Activated gamma-delta T cell treated with Interleukin-2 at 50 U/mL for 16 hours (primary cell): ENCODE measurements around the gene PATJ.
"Not testable (repeated sequence)": the region's sequence is repeated elsewhere in the genome, so short reads cannot be mapped to it uniquely, and the experiment has no call there.

Experiments
- DNase-seq: peaks from one replicate; pipeline ENCODE4 v3.0.0-alpha.2; 2020

The PATJ gene

GRCh38 chr1:61894296-61894695, 152.0 kb downstream of the PATJ start:
- not testable (repeated sequence) for DNase-seq

DNA sequence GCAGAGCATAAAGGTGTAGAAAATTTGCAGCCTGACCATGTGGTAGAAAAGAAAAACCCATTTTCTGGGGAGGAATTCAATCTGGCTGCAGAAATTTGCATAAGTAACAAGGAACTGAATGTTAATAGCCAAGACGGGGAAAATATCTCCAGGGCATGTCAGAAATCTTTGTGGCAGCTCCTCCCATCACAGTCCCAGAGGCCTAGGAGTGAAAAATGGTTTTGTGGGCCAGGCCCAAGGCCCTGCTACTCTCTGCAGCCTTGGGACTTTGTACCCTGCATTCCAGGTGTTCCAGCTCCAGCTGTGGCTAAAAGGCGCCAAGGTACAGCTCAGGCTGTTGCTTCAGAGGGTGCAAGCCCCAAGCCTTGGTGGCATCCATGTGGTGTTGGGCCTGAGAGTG, 152.9 kb downstream of the PATJ start:
- DNase-seq = no peak

DNA sequence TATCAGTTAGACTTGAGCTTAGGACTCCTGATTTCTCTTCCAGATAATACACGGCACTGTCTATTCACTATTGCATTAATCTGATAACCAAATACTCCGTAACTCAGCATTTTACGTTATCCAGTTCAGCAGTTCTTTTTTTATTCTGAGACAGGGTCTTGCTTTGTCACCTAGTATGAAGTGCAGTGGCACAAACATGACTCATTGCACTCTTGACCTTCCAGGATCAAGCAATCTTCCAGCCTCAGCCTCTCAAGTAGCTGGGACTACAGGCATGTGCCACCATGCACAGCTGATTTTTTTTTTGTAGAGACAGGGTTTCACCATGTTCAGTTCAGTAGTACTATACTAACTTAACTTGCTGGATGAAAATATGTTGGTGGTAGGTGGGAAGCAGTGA, 156.4 kb downstream of the PATJ start:
- no peak for DNase-seq

- DNase-seq = no peak
These were observed 162.1 kb downstream of the PATJ start for GRCh38 chr1:61904354-61904753.

DNA sequence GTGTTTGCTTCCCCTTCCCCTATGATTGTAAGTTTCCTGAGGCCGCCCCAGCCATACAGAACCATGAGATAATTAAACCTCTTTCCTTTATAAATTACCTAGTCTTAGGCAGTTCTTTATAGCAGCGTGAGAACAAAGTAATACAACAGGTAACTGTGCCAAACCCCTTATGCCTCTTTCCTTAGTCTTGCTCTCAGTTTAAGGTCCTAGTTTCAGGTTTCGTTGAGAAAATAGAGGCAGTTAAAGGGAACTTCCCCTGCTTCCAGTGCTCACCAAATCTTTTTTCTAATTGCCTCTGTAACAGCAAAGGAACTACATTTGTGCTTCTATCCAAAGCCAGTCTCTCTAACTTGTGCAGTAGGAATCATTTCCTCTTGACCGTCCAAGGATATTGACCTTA, 164.8 kb downstream of the PATJ start:
- no peak for DNase-seq

DNA sequence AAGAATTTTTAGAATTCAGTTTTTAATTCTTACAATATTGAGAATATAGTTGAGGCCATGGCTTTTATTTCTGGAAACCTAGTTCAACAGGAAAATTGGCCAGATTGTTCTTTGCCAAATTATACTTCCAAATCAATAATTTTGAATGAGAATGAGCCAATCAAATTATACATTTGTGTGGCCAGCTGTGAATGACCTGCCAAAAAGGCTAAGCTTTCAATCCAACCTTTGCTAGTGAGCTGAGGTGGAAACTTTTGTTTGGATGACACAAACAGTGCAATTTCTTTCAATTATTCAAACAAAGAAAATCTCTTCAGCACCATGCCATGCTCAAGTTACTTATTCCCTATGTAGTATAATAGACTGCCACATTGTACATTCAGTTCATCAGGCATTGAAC, 167.8 kb downstream of the PATJ start:
- DNase-seq = no peak

GRCh38 chr1:61914823-61915482, 172.7 kb downstream of the PATJ start:
- no peak for DNase-seq

GRCh38 chr1:61921435-61921834, 179.2 kb downstream of the PATJ start:
- no peak for DNase-seq

DNA sequence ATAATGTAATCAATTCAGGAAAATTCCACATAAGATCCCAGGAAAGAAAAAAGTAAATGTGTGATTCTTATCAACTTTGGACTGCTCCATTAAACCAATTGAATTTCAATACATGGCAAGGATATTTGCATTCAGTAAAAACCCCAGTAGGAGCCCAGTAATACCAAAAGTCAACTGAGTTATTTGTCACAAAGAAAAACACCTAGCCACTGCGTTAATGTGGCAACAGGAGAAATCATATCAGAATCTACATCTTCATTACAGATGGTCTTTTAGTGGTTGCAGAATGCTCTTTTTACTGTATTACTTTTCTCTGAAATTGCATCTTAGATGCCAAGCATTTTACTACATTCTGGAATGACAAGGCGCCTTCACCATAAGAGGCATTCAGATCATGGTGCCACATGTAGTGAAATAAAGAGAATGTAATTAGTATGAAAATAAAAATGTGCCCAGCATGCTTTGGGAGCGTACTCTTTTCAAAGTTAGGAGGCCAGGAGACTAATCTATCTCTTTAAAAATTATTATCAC, 180.7 kb downstream of the PATJ start:
- no peak for DNase-seq

GRCh38 chr1:61925591-61926298, 183.5 kb downstream of the PATJ start:
- no peak for DNase-seq

- no peak for DNase-seq
These were observed 184.3 kb downstream of the PATJ start for GRCh38 chr1:61926597-61926996.

DNA sequence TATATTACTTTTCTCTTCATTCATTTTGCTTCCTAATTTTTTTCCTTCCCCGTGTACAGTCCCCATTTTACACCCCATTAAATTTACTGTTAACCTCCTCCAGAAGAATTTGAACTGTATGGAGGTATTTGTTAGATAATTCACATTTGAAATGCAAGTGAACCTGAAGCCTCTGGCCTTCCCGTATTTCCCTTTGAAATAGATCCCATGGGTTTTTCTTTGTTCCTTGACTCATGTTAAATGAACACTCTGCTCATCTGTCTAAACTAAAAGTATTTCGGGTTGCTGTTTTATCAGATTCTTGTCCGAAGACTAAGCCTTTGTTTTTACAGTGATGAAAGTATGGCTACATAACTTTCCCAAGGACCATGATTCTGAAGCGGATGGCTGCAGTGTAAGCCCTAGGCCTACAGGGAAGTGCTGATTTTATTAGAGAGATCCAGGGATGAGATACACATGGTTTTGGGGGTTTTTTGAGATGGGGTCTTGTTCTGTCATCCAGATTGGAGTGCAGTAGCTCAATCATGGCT, 187.9 kb downstream of the PATJ start:
- DNase-seq = no peak

- DNase-seq = no peak
These were observed 189.5 kb downstream of the PATJ start for GRCh38 chr1:61931587-61932279.

DNA sequence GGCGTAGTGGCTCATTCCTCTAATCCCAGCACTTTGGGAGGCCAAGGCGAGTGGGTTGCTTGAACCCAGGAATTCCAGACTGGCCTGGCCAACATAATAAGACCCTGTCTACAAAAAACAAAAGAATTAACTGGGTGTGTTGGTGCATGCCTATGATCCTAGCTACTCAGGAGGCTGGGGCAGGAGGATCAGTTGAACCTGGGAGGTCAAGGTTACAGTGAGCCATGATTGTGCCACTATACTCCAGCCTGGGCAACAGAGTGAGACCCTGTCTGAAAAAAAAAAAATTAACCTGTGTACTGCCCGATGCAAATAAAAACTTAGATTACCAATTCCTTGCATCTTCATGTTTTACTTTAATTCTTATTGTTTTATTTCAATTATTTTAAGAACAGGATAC, 193.2 kb downstream of the PATJ start:
- DNase-seq = no peak

- DNase-seq = no peak
These were observed 194.6 kb downstream of the PATJ start for GRCh38 chr1:61936839-61937238.

DNA sequence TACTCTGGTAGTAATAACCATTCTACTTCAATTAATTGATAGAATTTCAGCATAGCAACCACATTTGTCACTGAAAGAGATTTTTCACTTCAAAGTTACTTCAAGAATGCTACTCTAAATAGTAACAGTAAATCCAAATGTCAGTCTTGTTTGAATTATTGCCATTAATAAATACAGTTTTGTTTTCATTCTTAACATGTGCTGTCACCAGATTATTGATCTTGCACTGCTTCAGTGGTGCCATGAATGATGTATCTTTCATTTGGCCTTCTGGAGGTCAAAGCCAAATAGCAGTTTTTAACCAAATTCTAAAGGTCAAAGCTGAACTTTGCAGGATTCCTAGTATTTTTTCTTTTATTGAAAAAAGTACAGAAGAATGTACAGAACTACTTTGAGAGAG, 199.5 kb downstream of the PATJ start:
- no peak for DNase-seq

DNA sequence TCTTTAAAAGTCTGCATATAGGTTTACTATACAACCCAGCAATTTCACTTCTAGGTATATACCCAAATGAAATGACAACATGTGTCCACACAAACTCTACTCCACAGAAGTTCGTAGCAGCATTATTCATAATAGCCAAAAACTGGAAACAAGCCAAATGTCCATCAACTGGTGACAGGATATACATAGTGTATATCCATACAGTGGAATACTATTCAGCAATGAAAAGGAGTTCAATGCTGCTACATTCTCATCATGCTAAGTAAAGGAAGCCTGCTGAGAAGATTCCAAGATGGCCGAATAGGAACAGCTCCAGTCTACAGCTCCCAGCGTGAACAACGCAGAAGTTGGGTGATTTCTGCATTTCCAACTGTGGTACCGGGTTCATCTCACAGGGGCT, 200.6 kb downstream of the PATJ start:
- no peak for DNase-seq

GRCh38 chr1:61948685-61949084, 206.4 kb downstream of the PATJ start:
- not testable (repeated sequence) for DNase-seq

DNA sequence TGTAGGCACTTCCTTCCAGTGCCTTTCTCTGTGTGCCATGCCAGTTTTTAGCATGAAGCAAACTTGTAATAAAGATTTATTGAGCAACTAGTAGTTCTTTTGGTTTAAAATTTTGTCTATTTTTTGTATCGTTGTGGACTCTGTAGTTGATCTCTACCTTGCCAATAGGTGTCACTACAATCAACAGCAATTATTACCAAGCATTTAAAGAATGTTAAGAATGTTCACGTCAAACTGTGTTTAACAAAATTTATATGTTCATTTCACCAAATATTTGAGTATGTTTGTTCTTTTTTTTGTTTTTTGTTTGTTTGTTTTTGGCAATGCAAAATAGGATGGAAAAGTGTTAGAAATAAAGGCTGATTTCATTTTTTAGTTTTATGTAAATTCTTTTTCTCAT, 208.1 kb downstream of the PATJ start:
- no peak for DNase-seq

DNA sequence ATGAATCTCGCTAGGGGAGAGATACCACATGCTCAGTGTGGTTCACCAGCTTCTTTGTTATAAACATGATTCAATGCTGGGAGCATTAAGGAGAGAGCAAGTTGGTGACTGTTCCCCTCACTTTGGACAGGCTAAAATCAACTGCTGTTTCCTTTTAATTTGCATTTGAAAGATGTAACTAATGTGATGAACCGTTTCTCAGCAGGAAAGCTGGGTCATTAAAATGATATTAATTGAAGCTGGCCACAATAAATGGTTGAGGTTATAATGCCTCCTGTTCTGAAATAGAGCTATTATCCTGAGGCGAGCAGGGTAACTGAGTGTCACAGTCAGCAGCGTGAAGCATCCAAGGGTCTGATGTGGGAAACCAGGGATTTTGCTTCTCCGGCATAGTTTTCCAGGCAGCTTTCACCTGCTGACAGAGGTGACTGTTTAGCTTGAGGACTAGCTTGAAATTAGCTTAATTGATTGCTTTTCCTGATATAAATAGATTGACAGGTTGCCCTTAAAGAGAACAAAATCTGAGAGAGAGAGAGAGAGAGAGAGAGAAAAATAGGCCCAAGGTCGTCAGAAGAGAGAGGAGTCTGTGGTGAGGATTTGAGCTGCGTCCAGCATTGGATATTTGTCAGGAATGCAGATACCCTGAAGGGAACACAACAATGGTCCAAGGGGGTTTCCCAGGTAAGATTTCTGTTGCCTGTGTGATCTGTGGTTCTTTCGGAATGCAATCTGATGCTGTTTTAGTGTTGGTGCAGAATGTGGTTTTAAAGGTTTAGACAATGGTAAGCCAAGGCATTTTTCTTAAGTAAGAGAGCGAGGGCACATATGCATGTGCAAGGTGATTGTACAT, 209.7 kb downstream of the PATJ start:
- DNase-seq = no peak

DNA sequence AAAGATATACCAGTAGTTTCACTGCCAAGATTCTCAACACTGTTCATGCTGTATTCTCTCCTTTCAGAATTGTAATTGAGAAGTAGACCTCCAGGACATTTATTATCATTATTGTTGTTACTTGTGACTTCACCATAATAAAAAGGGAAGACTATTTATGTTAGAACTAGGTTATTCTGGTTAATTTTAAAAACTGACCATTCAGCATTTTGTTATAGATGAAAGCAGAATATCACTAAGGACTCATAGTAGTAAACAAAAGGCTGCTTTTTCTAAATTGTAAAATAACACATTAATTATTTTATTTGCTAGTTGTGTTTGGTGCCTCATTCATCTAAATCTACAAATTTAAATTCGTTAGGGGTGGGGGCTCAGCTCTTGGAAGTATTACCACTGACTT, 210.4 kb downstream of the PATJ start:
- no peak for DNase-seq

GRCh38 chr1:61953076-61953789, 211.0 kb downstream of the PATJ start:
- DNase-seq = no peak
